SKM-1 treated with dmso at 0.1 percent for 144 hours (cell line): ENCODE results near the gene NRG3.

Experiments used
- DNase-seq: peaks from one replicate; lab custom pipeline; 2025; ENCODE audit not compliant: unreplicated experiment; lab: John Stamatoyannopoulos, UW

Gene NRG3

DNA sequence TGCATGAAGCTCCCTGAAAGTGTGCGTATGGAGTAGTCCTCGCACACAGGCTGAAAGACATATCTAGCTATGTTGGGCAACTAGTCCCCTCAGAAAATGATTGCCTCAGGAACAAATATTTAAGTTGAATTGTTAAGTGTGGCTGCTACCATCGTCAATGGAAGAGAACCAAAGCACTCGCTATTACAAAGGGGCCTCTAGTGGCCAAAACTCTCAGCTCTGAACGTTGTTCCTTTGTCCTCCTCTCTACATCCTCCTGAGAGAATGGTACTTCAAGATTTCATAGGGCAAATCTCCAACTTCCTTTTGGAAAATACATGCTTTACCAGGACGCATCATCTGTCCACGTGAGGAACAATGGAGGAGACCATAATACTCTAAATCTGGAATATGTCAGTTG lies 209.9 kb downstream of the NRG3 start:
- DNase-seq, result no peak

DNA sequence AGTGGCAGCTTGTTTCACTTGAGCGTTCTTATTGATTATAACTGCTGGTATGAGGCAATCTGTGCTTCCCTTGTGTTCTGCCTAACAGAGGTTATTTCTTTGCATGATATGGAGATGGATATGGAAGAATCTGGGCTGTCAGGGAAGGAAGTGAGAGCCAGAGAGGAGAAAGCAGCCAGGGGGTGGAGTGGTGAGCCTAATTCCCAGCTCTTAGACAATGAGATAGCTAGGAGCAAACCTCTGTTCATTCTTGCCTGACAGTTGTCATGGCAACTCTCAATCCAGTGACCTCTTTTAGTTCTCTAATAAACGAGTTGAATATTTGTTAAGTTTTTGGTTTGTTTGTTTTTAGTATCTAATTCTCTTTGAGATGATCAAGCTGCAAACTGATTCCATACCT lies 214.3 kb downstream of the NRG3 start:
- DNase-seq, result no peak

DNA sequence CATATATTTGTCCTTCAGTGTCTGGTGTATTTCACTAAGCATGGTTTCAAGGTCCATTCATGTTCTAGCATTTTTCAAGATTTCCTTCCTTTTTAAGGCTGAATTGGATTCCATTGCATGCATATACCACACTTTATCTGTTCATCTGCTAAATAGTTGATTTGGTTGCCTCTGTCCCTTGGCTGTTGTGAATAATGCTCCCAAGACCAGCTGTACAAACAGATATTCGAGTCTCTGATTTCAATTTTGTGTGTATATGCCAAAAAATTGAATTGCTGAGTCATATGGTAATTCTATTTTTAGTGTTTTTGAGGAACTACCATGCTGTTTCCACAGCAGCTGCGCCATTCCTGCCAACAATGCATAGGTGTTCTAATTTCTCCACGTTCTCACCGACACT lies 216.4 kb downstream of the NRG3 start:
- DNase-seq, result no peak

DNA sequence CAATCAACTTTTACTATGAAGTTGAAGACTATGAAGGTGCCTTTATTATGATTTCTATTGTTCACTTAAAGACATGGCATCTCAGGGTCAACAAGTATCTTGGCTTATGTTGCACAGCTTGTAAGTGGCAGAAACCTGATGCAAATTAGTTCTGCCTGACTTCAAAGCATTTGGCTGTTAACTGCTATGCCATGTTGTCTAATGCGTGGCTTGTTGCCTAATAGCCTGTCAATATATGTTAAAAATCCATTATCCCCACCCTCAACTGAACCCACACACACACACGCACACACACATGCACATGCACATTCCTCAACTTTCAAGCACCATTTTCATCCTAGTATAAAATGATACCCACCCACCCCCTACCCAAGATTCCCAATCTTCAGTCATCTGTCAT lies 217.1 kb downstream of the NRG3 start:
- no peak for DNase-seq

DNA sequence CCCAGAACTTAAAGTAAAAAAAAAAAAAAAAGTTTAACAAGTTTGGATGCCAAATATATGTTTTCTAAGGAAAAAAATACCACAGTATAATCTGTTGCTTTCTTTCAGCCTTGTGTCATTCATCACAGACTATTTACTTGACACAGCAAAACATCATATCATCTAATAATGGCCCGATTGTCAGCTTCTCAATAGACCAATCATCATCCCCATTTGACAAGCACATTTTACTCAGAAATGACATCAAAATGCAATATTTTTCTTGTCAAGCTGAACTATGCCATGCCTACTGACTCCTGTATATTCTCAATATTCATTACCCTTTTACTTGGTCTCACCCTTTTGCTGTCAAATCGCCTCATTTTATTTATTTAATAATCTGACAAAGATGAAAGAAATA lies 249.7 kb downstream of the NRG3 start:
- DNase-seq, result no peak

DNA sequence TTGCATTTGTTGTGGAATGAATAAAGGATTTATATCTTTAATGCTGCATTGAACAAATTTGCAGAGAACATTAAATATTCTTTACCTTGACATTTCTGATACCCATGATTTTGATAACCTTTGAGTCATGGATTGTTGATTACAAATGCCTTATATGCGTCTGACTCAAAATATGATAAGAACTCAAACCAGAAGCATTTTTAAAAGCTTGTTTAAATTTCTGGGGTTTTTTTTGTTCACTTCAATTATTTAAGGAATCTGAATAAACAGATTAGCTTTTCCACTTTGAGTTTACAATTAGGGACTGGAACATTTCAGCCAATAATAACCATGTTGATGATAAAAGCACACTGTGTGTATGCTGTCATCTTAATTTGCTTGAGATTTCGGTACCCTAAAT lies 253.5 kb downstream of the NRG3 start:
- DNase-seq, result no peak

DNA sequence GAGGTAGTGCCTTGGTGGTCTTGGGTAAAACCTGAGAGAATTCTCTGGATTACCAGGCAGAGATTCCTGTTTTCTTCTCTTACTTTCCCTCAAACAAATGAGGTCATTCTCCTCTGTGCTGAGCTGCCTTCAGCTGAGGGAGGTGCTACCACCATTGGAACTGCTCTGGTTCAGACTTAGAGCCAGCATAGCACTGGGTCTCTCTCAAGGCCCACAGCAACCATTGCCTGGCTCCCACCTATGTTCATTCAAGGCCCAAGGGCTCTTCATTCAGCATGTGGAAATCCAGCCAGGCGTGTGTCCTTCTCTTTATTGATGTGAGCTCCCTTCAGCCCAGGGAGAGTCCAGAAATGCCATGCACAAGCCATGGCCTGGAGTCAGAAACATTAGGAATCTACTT lies 261.1 kb downstream of the NRG3 start:
- no peak for DNase-seq

DNA sequence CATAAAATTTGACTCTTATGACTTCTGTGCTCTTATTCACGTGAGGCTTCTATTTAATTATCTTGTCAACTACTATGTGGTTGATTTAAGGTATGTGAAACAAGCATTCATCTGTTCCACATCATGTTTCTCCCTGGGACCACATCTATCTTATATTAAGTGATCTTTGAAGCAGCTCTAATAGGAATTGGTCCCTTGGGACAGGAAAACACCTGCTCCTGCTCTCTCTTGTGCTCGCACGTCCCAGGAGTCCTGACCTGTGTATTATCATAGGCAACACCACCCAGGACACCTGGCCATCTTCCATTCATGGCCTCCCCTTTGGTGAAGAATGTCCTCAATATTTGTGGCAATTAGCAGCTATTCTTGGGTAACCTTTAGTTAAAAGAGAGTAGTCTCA lies 269.2 kb downstream of the NRG3 start:
- DNase-seq, result no peak

DNA sequence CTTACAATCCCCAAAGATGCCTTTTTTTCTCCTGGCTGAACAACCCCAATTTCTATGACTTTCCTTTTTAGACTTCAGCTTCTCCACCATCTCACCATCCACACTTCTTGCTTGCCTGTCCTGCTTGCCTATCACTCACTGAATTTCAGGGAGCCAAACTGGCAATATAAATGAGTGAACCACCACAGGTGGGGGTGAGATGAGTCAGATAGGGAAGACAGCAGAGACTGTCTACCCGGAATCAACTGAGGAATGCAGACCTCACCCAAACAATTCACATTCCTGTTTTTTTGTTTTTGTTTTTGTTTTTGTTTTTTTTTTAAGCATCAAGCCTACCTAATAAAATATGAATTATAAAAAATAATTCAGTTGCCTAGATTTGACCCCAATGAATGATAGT lies 273.8 kb downstream of the NRG3 start:
- DNase-seq, result no peak

DNA sequence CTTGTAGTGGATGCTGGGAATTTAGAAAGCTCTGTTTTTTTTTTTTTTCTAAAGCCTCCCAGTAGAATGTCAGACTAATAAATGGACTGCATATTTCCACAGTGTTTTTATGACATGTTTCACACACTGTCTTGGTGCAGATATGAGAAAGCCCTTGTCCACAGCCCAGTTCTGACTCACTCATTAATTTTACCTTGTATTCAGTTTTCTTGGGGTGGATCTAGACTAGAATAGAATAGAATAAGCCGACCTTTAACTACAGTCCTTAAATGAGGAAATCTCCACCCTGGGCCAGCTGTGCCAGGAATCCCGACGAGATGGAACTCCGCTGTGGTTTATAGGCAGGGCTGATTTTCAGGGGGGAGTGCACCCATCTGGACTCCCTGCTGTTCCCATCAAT lies 274.7 kb downstream of the NRG3 start:
- DNase-seq, result no peak

DNA sequence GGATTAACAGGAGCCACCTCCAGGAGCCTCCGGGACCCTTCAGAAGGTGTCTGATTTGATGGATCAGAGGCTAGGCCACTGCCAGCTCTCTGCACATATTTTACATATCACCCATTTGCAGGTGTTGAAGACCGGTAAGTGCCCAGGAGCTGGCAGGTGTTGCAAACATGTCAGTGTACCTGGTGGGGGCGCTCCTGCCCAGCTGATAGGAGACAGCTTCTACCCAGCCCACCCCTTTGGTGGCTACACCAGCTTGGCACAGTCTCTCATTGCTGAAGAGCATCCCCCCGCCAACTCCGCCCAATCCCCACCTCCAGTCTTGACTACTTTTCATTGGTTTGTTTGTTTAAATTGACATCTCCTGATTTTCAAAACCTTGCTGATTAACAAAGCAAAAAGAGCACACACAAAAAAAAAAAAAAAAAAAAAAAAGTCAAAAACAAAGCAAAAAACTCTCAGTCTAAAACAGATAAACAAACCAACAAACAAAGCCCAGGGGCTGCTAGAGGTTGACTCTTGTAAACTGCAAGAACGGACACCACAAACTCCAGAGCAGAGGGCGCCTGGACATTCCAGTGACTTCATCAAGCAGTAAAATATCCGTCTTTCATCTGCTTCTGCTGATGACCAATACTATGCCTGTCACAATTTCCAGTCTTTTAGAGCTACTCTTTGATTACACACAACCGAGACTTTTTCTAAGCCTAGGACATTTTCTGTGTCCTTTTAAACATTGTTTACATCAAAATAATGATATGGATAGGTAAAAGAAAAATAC lies 275.3 kb downstream of the NRG3 start:
- DNase-seq, result no peak

DNA sequence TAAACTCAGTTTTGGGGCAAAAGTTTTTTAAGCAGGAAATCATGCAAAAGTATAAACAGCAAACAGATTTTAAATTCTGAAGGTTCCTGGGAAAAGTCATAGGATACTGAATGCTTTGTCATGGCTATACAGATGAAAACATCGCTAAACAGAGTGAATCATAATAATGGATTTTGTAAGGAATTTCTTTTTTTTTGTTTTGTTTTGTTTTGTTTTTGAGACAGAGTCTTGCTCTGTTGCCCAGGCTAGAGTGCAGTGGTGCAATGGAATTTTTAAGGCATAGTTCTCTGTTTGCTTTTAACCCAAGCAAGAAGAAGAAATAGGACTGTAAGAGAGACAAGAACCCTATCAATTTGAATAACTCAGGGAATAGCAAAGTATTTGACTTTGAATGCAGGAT lies 285.3 kb downstream of the NRG3 start:
- no peak for DNase-seq

DNA sequence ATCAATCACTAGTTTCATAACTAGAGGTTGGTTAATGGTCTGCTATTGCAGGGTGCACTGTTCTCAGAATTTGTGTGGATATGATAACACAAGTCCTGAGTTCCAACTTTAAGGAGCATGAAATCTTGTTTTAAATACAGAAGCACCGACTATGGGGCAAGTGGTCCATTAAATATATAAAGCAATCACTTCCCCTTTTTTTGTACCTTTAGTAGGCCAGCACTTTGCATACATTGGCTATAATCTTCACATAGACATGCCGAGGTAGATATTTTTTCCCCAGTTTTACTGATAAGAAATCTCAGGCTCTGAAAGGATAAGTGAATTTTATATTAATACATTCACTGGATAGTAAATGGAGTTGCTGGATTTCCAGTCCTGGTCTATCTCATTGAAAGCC lies 286.3 kb downstream of the NRG3 start:
- DNase-seq, result no peak

DNA sequence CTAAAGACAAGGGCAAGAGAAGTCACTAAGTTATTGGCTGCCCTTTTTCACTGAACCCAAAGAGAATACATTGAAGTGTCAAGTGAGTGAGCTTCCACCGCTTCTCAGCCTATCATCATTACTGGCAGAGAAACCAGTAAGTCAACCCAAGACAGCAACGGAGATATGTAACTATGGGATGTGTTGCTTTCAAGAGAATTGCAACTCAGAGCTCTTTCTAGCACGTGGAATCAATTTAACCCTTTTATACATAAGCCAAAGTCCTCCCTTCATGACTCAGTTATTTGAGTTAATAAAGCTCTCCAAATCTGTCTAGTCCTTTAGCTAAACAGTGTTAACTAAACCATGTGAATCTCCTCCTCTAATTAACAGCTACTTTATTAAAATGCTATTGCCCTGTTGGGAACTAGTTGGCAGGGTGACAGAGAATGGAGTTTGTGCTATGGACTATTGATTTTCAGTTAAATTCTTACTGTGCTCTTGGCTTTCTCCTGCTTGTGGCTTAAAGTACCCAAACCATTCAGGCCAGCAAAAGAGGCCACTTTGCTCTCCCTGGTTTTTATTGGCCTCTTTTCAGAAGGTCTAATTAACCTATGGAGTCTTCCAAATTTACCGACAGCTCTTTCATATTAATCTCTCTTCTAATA lies 287.7 kb downstream of the NRG3 start:
- no peak for DNase-seq

DNA sequence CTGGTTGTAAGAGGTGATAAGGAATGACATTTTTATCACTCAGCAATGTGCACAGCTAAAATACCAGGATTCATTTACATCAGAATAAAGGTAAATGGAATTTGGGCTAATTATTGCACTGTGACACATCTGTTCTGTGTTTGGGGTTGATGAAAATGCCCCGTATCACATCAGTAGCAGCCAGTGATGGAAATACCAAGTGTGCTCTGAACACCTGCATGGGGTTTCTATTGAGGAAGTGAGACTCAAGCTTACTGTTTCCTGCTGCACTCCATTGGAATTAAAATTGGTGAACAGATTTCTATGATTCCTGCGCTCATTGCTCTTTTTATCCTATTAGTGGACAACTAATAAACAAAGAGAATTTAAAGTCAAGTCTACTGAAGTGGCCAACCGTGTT lies 296.9 kb downstream of the NRG3 start:
- no peak for DNase-seq

DNA sequence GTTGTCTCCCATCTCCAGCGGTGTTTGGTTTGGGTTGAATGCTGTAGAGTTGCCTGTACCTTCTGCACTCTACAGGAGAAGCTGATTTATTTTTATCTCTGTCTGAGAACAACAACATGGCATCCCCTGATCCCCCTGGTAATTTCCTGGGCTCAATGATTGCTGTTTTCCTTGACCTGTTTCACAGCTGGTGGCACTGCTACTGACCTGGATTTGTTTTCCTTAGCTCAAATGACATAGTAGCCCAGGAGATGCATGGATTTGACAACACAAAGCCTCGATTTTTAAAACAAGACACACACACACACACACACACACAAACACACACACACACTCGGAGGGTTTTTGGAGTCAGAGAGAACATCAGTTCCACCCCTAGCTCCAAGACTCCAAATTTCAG lies 301.6 kb downstream of the NRG3 start:
- DNase-seq, result no peak

DNA sequence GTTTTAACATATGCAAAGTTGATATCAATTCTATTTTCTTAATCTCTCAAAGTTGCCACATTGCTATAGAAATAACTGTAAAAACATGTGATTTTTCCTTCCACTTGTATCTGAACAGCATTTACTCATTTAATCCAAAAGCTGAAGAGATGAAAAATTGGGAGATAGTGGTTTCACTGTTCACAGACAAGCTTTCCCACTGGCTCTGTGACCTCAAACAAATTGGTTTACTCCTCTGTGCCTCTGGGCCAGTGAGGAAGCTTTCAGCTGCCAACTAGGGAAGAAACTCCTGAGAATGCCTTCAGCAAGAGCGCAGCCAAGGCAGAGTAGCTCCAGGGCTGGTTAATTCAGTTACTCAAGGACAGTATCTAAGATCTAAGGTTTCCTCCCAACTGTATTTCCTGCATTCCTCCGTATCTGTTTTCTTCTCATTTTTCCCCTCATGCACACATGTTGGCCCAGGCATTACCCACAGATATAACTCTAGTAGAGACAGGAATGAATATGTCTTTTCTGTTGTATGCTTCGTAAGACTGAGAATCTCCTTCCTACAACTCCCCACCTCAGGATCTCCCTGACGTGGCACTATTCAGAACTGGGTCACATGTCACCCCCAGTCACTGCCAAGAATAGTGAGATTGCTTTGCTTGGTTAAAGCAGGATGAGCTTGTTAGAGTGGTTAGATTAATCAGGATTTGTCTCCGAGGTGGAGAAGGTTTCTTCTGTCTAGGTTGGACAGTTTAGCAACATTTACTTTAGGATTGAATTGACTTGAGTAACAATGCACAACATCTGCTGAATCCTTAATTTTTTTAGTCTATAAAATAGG lies 315.7 kb downstream of the NRG3 start:
- DNase-seq, result no peak

DNA sequence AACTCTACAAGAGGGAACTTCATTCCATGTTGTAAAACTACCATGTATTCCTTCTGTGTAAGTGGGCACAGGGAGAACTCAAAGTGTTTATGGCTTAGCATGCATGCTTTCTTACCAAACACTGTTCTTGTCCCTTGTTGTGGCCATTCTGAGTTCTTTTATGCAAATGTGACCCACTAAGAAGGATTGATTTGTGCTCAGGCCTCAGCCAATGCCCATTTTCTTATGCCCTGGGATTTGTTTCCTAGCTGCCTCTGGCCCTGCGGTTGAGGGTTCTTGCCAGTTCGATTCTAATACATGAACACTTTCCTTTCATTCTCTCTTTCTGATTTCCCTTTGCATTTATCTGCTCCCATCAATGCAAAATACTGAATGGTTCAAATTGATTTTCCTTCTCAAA lies 316.7 kb downstream of the NRG3 start:
- DNase-seq, result no peak

DNA sequence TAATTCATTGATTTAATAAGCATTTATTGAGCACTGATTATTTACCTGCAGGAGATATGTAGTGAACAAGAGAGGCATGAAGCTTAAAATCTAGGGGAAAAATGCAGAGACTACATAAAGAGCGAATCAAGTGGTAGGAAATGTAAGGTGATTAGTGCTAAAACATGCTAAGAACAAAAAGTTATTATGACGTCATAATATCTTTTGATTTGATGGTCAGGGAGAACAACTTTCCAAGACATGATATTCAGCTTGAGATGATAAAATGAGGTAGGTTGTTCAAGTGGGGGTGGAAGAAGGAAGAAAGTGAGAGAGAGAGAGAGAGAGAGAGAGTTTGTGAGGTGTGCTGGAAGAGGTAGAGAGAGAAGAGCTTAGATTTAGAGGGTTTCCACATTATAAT lies 317.7 kb downstream of the NRG3 start:
- DNase-seq, result no peak

DNA sequence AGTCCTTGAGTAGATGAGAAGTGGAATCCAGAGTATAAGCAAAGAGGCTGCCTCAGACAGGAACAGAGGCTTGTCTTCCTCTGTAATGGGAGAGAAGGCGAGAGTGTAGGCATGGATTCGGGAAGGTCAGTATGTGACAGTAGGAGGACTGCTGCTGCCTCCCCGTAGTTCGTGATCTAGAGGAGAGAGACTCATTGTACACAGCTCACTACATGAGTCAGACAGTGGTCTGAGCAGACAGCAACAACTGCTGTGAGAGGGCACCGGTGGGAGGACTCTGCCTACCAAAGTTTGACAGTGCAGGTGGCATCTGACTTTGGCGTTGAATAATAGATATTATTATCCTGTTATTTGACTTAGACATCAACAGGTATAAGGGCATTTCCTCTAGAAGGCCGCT lies 319.4 kb downstream of the NRG3 start:
- DNase-seq, result no peak

DNA sequence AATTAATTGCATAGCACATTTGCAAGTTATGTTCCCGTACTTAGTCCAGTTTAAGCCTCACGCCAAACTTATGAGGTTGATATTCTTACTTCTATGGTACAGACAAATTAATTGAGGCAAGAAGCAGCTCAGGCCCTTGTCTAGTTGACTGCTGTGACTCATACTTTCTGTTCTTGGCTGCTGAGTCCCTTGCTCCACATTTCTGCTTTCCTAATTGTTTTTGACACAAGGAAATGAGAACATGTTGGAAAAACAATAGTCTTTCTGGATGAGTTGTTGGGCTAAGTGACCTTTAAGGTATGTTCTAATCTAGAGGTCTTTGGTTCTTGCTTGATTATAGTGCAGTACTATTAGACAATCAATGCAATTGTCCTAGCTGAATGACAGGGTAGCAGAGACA lies 331.8 kb downstream of the NRG3 start:
- DNase-seq, result no peak

DNA sequence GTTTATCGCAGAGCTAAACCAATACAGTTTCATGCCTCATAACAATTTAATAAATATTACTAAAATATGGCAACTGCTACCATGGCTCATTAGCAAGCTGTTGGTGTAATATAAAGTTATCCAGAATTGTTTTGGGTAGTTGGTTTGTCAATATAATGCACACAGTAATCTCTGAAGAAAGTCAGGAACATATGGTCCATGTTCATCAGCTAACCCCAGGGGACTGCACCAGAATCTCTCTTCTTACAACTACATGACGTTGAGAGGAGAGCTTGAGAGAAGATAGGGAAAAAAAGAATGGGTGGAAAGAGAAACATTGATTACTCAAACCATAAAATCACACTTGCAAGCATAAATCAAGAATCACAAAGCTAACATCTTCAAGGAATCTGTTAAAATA lies 333.7 kb downstream of the NRG3 start:
- DNase-seq, result no peak
